GM21576 (cell line): ENCODE results near the gene C10orf90.

Experiments
- ATAC-seq: cut with Tn5 transposase; IDR thresholded peaks from one replicate; pipeline ENCODE4 v1.9.1; 2021; ENCODE audit warnings: mild to moderate bottlenecking, moderate library complexity; ENCODE audit not compliant: unreplicated experiment

Gene C10orf90

GRCh38 chr10:126674741-126675515, 4.4 kb upstream of the C10orf90 start:
- no peak for ATAC-seq

- ATAC-seq, result no peak
These were observed 3.1 kb upstream of the C10orf90 start for GRCh38 chr10:126673565-126673964.

- no peak for ATAC-seq
These were observed 996 bp upstream of the C10orf90 start for GRCh38 chr10:126671402-126671975.

- no peak for ATAC-seq
These were observed 385 bp upstream of the C10orf90 start for GRCh38 chr10:126670895-126671261.

GRCh38 chr10:126669168-126669567, 1.3 kb downstream of the C10orf90 start:
- no peak for ATAC-seq

- no peak for ATAC-seq
These were observed 2.0 kb downstream of the C10orf90 start for GRCh38 chr10:126668505-126668904.

GRCh38 chr10:126667568-126667967, 2.9 kb downstream of the C10orf90 start:
- ATAC-seq, result no peak

- ATAC-seq, result no peak
These were observed 5.3 kb downstream of the C10orf90 start for GRCh38 chr10:126665207-126665606.

GRCh38 chr10:126663880-126664279, 6.6 kb downstream of the C10orf90 start:
- no peak for ATAC-seq

GRCh38 chr10:126663328-126663727, 7.2 kb downstream of the C10orf90 start:
- ATAC-seq, result no peak

GRCh38 chr10:126661841-126662515, 8.5 kb downstream of the C10orf90 start:
- no peak for ATAC-seq

- no peak for ATAC-seq
These were observed 9.1 kb downstream of the C10orf90 start for GRCh38 chr10:126661356-126661755.

- no peak for ATAC-seq
These were observed 10.7 kb downstream of the C10orf90 start for GRCh38 chr10:126659750-126660149.

GRCh38 chr10:126658928-126659327, 11.6 kb downstream of the C10orf90 start:
- no peak for ATAC-seq

- ATAC-seq, result no peak
These were observed 15.9 kb downstream of the C10orf90 start for GRCh38 chr10:126654579-126654978.

GRCh38 chr10:126651467-126651866, 19.0 kb downstream of the C10orf90 start:
- ATAC-seq, result no peak

GRCh38 chr10:126650161-126650560, 20.3 kb downstream of the C10orf90 start:
- ATAC-seq, result no peak

GRCh38 chr10:126647116-126647515, 23.4 kb downstream of the C10orf90 start:
- no peak for ATAC-seq

GRCh38 chr10:126646110-126646509, 24.4 kb downstream of the C10orf90 start:
- no peak for ATAC-seq

- no peak for ATAC-seq
These were observed 30.1 kb downstream of the C10orf90 start for GRCh38 chr10:126640401-126640800.

- ATAC-seq, result no peak
These were observed 31.4 kb downstream of the C10orf90 start for GRCh38 chr10:126639084-126639483.

GRCh38 chr10:126638542-126638941, 32.0 kb downstream of the C10orf90 start:
- ATAC-seq, result no peak
